ENCODE measurements around the gene MICAL2. TPM values are rescaled to one million over a fixed set of nuclear protein-coding genes. Genes with fewer than 3 reads are reported as not detected.

Gene MICAL2
- total and polyA plus RNA-seq, 10 of the 15 experiments (the other 5 are each of a cell fraction or from before 2014, with no cell fraction given), result 0.90 to 5.6 (median 2.4) TPM

- ATAC-seq (peak; percentile 79), FAIRE-seq (no peak), DNase-seq (ENCODE audit: low read depth, low spot score) (no peak)
- RAD21 ChIA-PET (ENCODE audit: unreplicated experiment), result interaction anchor here (1.1 kb wide), 2 partner anchors 43 to 600 kb away, joined by 4 read pairs; no protein-coding TSS in a partner anchor
- no peaks in the 10 kb centered on the region for H3K4me1 ChIP-seq (ENCODE audit: control insufficient read depth, insufficient read depth, low read length)
- SMC1A ChIA-PET (ENCODE audit: uncharacterized antibody, unreplicated experiment), result interaction anchor here (0.6 to 2.1 kb wide), 8 partner anchors 9 to 602 kb away, joined by 3 to 8 read pairs (median 3); no protein-coding TSS in a partner anchor
- 23% methylated on average over 12 of the region's 12 CpGs for WGBS (ENCODE audit: insufficient coverage, insufficient replicate concordance, low lambda C conversion rate, missing lambda C conversion rate)
- H2AFZ ChIP-seq (ENCODE audit: control insufficient read depth, low read depth, low read length), result no peak overlapping the region
- no peak overlapping the region for H3K4me2 ChIP-seq (ENCODE audit: control insufficient read depth, insufficient read depth)
- no peaks in the 10 kb centered on the region for H3K79me2 ChIP-seq (ENCODE audit: control insufficient read depth, insufficient read depth, low read length)
- H3K4me3 ChIP-seq, result no peak overlapping the region
- H3K27me3 ChIP-seq (replicated peaks in 1 of 2; ENCODE audit: control insufficient read depth in 2 of 2, insufficient read depth in 2 of 2, low read length in 1 of 2), result no peaks in the 10 kb centered on the region
- no peak overlapping the region for H3K9ac ChIP-seq (ENCODE audit: control insufficient read depth, insufficient read depth, low read length)
- H3K27ac ChIP-seq (ENCODE audit: control insufficient read depth, insufficient read depth), result no peak overlapping the region
- in situ Hi-C loops (cut with MboI), result loop anchor here (25.0 kb wide), 1 partner anchor 501 kb away; no protein-coding TSS in a partner anchor
- H4K20me1 ChIP-seq (ENCODE audit: control insufficient read depth, insufficient read depth), result no peaks in the 10 kb centered on the region
- POLR2A ChIA-PET, result no interaction called here
- intact Hi-C loops (cut with micrococcal nuclease; ENCODE audit: unreplicated experiment), result no loop called here
- H3K36me3 ChIP-seq (ENCODE audit: control insufficient read depth in 2 of 2, insufficient read depth in 2 of 2, low read length in 1 of 2), result no peaks in the 10 kb centered on the region
- no TSS peak for BruUV-seq (replicated peaks)
- CTCF ChIA-PET, result interaction anchor here (0.6 to 16.7 kb wide), 21 partner anchors 9 to 1054 kb away, joined by 3 to 214 read pairs (median 4); no protein-coding TSS in a partner anchor
- H3K9me3 ChIP-seq (replicated peaks; ENCODE audit: control insufficient read depth, insufficient read depth, low read length), result no peaks in the 10 kb centered on the region
- TF ChIP-seq DPF2 (IDR thresholded peaks at IDR 0.05) (no peak), MAX (IDR thresholded peaks at IDR 0.05; ENCODE audit: low read depth, low read length) (no peak), MEF2B (IDR thresholded peaks at IDR 0.05; ENCODE audit: partially characterized antibody, poor library complexity, severe bottlenecking) (no peak), ZBTB40 (IDR thresholded peaks at IDR 0.05; ENCODE audit: borderline replicate concordance) (no peak), FOXM1 (IDR thresholded peaks at IDR 0.05; ENCODE audit: low read depth, low read length) (no peak), PRDM15 (CRISPR knock-in tag; IDR thresholded peaks at IDR 0.05) (no peak), IRF3 (IDR thresholded peaks at IDR 0.05) (no peak), RAD21 (IDR thresholded peaks at IDR 0.05; ENCODE audit: insufficient read depth, low read depth, low read length) (peak; percentile 65), ATF2 (IDR thresholded peaks at IDR 0.05; ENCODE audit: low read length) (no peak)
These were observed 178.0 kb downstream of the MICAL2 start for GRCh38 chr11:12288212-12288930.
